K562 (cell line): Measurements from ENCODE around the gene COX19. TPM values are rescaled to one million over a fixed set of nuclear protein-coding genes. Genes with fewer than 3 reads are reported as not detected.

ENCODE experiments used
- ARID1B ChIP-seq: fragments of 450-650 bp; IDR thresholded peaks from 2 replicates; pipeline ENCODE4 v1.6.1; 2016; ENCODE audit warnings: antibody characterized with exemption, mild to moderate bottlenecking, inconsistent platforms
- BHLHE40 ChIP-seq: IDR thresholded peaks from 2 replicates; pipeline ENCODE4 v1.6.1; 2011; ENCODE audit warnings: low read length, improper control_type of control experiment
- CXXC5 ChIP-seq: fragments of 250-450 bp; sonication (Bioruptor Pico); IDR thresholded peaks from 2 replicates; pipeline ENCODE4 v1.8.0; 2022; ENCODE audit warnings: inconsistent platforms, mild to moderate bottlenecking, moderate library complexity
- FOSL1 ChIP-seq: fragments of 200-800 bp; sonication (Bioruptor generic); conservative IDR thresholded peaks from 2 replicates; pipeline ENCODE4 v1.6.1; 2016; ENCODE audit warnings: missing genetic modification characterization, missing compliant biosample characterization
- SIX5 ChIP-seq, 2 experiments: IDR thresholded peaks; 2 replicates each; pipeline ENCODE4 v1.6.1; 2011; ENCODE audit warnings: low read length in 2 of 2, borderline replicate concordance in 1 of 2, low read depth in 1 of 2, mild to moderate bottlenecking in 1 of 2, moderate library complexity in 1 of 2; ENCODE audit not compliant: insufficient read depth in 1 of 2
- TFAM ChIP-seq: fragments of 250-450 bp; sonication (Bioruptor Pico); conservative IDR thresholded peaks from 2 replicates; pipeline ENCODE4 v1.5.0; 2021; ENCODE audit warnings: mild to moderate bottlenecking, moderate library complexity
- TFAP4 ChIP-seq: sonication (generic); formaldehyde crosslinking; IDR thresholded peaks from 2 replicates; pipeline ENCODE4 v1.8.0; 2022; ENCODE audit warnings: missing genetic modification reagents, mild to moderate bottlenecking, moderate library complexity, borderline replicate concordance
- XRCC4 ChIP-seq: IDR thresholded peaks from one replicate; pipeline ENCODE4 v1.6.1; 2011; ENCODE audit not compliant: insufficient read depth, insufficient read length; ENCODE audit errors: extremely low read depth
- ZNF785 ChIP-seq: fragments of 250-450 bp; sonication (Bioruptor Pico); IDR thresholded peaks from 2 replicates; pipeline ENCODE4 v1.4.0; 2020; ENCODE audit warnings: mild to moderate bottlenecking
- polyA plus RNA-seq, 8 experiments: library from polyadenylated mRNA; depleted of rRNA in 4 of 8; stranded (reverse) in 5 of 8; unstranded in 3 of 8; fragments of >200 nt; fragmentation: Nextera tagmentation in 2 of 8; fragmentation: Illumina TruSeq in 1 of 8; extraction: Ambion mirVana in 2 of 8; extraction: Trizol in 1 of 8; gene quantifications; 2 replicates each; pipeline versions ENCODE4 v1.2.1 to v1.2.3, GENCODE V29; 2011 to 2014; ENCODE audit warnings: inconsistent platforms in 1 of 8, missing spikeins in 1 of 8
- total RNA-seq, 7 experiments: library from RNA; depleted of rRNA in 6 of 7; stranded (reverse); fragments of >200 nt in 6 of 7; fragmentation: Illumina TruSeq in 2 of 7; extraction: Trizol in 2 of 7; gene quantifications; 2 replicates each; pipeline versions ENCODE4 v1.2.1 to v1.2.3, GENCODE V29; 2011 to 2021; ENCODE audit warnings: low replicate concordance in 1 of 7
- TF ChIP-seq, protein P1 (sequence below): sonication (generic); formaldehyde crosslinking; IDR thresholded peaks from 2 replicates; pipeline ENCODE4 v1.9.0; 2022; ENCODE audit warnings: mild to moderate bottlenecking, missing genetic modification reagents
- TF ChIP-seq, protein P2 (sequence below): fragments of 450-650 bp; conservative IDR thresholded peaks from 2 replicates; pipeline ENCODE4 v1.6.1; 2016; ENCODE audit warnings: missing genetic modification characterization, low read depth, mild to moderate bottlenecking, missing compliant biosample characterization, moderate library complexity

The COX19 gene
- total and polyA plus RNA-seq, 9 of the 15 experiments (the other 6 are each of a cell fraction or from before 2014, with no cell fraction given): 5.2 to 10.5 (median 7.9) TPM

GRCh38 chr7:985915-986741 lies 10.8 kb upstream of the COX19 start (continued):
- TF ChIP-seq TFAP4: peak; percentile 99
- TF ChIP-seq FOSL1 (tag): peak; percentile 40; the same call in 1 of the 2 replicates
- TF ChIP-seq XRCC4: no peak
- TF ChIP-seq TFAM (CRISPR knock-in tag): no peak
- peak; percentile 46 for TF ChIP-seq ARID1B
- TF ChIP-seq BHLHE40: 0 out of 2 replicates have a peak, but pooled peaks have one; percentile 64
- TF ChIP-seq, protein P1, sequence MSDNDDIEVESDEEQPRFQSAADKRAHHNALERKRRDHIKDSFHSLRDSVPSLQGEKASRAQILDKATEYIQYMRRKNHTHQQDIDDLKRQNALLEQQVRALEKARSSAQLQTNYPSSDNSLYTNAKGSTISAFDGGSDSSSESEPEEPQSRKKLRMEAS (CRISPR knock-in tag): peak; percentile 64
- no peak for TF ChIP-seq SIX5 (IDR thresholded peaks at IDR 0.05; ENCODE audit: borderline replicate concordance in 1 of 2, insufficient read depth in 1 of 2, low read depth in 1 of 2, low read length in 2 of 2)
- TF ChIP-seq, protein P2, sequence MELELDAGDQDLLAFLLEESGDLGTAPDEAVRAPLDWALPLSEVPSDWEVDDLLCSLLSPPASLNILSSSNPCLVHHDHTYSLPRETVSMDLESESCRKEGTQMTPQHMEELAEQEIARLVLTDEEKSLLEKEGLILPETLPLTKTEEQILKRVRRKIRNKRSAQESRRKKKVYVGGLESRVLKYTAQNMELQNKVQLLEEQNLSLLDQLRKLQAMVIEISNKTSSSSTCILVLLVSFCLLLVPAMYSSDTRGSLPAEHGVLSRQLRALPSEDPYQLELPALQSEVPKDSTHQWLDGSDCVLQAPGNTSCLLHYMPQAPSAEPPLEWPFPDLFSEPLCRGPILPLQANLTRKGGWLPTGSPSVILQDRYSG (tag): no peak
- no peak for TF ChIP-seq ZNF785 (CRISPR knock-in tag)
- peak; percentile 57 for TF ChIP-seq CXXC5 (CRISPR knock-in tag)
